Right lobe of liver (tissue), 4 donors: ENCODE measurements around the gene SLC9B2.

Experiments
- CTCF ChIP-seq, 4 donors: fragments of 200-600 bp in 3 of 4; fragments of 450-650 bp in 1 of 4; IDR thresholded peaks; one replicate each; pipeline versions ENCODE4 v1.5.1 to v1.8.0; 2016 to 2022; ENCODE audit warnings: antibody characterized with exemption in 4 of 4, mild to moderate bottlenecking in 2 of 4
- POLR2A ChIP-seq: fragments of 450-650 bp; IDR thresholded peaks from one replicate; pipeline ENCODE4 v1.6.1; 2017; ENCODE audit warnings: antibody characterized with exemption, mild to moderate bottlenecking
- donor health status: DM: no; HTN: no; CAD: no.
- donor health status: DM: no; HTN: no; CAD: no.
- donor health status: DM: no; HTN: yes; CAD: no.

- TF ChIP-seq CTCF (IDR thresholded peaks at IDR 0.05) = no peak
- no peak for TF ChIP-seq POLR2A
These were observed 46.6 kb upstream of the SLC9B2 start for GRCh38 chr4:103123114-103123513.
